IMR-90 (cell line): ENCODE results near the gene INHA.

ENCODE experiments used
- FOS ChIP-seq: fragments of 150-350 bp; IDR thresholded peaks from 2 replicates; pipeline ENCODE4 v1.6.1; 2016; ENCODE audit warnings: low read depth, low read length
- MAZ ChIP-seq: IDR thresholded peaks from 2 replicates; pipeline ENCODE4 v1.6.1; 2012; ENCODE audit warnings: low read depth, mild to moderate bottlenecking, low read length, improper control_type of control experiment, moderate library complexity, borderline replicate concordance
- POLR2A ChIP-seq: IDR thresholded peaks from 2 replicates; pipeline ENCODE4 v1.6.1; 2012; ENCODE audit warnings: mild to moderate bottlenecking, low read depth, low read length
- RAD21 ChIP-seq: IDR thresholded peaks from 2 replicates; pipeline ENCODE4 v1.6.1; 2012; ENCODE audit warnings: low read length, improper control_type of control experiment
- RCOR1 ChIP-seq: IDR thresholded peaks from 2 replicates; pipeline ENCODE4 v1.6.1; 2012; ENCODE audit warnings: mild to moderate bottlenecking, low read length, improper control_type of control experiment; ENCODE audit not compliant: insufficient replicate concordance
- TF ChIP-seq, protein P1 (sequence below): fragments of 150-350 bp; IDR thresholded peaks from 2 replicates; pipeline ENCODE4 v1.6.1; 2016; ENCODE audit warnings: low read depth, mild to moderate bottlenecking, low read length, moderate library complexity, borderline replicate concordance
- TF ChIP-seq, protein P2 (sequence below): conservative IDR thresholded peaks from 2 replicates; pipeline ENCODE4 v1.5.1; 2012; ENCODE audit warnings: mild to moderate bottlenecking, low read depth, low read length, improper control_type of control experiment

DNA sequence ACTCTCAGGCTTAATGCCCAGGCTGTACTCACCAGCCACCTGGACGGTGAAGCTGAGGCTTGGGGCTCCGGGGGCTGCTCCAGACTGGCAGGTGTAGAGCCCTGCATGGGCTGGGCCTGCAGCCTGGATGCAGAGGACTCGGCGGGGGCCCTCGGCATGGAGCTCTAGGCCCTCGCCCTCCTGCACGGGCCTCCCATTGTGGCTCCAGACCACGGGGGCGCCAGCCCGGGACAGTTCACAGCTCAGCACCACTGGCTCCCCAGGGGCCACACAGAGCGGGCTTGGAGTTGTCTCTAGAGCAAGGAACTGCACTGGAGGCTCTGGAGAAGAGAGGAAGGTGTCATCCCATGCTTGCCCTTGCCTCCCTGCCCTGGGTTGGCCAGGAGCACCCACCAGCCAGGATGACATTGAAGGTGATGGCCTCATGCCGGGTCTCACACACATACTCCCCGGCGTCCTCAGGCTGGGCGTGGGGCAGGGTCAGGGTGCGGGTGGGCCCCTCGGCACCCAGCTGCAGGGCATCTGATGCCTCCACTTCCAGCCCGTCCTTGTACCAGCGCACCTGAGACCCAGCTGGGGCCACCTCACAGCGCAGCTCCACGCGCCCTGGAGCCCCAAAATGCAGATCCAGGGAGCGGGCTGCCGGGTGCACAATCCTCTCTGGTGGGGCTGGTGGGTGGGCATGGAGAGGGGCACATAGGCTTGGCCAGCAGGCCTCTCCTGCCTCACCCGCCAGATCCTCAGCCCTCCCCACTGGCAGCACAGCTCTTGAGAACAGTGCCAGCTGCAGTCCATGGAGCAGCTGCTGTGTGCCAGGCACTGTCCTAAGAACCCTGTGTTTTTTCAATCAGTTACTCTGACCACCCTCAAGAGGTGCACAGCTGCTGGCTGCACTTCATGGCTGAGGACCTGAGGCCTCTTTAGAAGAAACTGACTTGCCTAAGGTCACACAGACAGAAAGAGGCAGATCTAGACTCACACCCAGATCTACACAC lies 14.0 kb upstream of the INHA start:
- TF ChIP-seq POLR2A (no peak), MAZ (no peak), RCOR1 (no peak), RAD21 (no peak), FOS (no peak)
- TF ChIP-seq, protein P1, sequence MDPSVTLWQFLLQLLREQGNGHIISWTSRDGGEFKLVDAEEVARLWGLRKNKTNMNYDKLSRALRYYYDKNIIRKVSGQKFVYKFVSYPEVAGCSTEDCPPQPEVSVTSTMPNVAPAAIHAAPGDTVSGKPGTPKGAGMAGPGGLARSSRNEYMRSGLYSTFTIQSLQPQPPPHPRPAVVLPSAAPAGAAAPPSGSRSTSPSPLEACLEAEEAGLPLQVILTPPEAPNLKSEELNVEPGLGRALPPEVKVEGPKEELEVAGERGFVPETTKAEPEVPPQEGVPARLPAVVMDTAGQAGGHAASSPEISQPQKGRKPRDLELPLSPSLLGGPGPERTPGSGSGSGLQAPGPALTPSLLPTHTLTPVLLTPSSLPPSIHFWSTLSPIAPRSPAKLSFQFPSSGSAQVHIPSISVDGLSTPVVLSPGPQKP, result no peak
- TF ChIP-seq, protein P2, sequence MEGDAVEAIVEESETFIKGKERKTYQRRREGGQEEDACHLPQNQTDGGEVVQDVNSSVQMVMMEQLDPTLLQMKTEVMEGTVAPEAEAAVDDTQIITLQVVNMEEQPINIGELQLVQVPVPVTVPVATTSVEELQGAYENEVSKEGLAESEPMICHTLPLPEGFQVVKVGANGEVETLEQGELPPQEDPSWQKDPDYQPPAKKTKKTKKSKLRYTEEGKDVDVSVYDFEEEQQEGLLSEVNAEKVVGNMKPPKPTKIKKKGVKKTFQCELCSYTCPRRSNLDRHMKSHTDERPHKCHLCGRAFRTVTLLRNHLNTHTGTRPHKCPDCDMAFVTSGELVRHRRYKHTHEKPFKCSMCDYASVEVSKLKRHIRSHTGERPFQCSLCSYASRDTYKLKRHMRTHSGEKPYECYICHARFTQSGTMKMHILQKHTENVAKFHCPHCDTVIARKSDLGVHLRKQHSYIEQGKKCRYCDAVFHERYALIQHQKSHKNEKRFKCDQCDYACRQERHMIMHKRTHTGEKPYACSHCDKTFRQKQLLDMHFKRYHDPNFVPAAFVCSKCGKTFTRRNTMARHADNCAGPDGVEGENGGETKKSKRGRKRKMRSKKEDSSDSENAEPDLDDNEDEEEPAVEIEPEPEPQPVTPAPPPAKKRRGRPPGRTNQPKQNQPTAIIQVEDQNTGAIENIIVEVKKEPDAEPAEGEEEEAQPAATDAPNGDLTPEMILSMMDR, result no peak
